Measurements from ENCODE around the gene ARL15. TPM values are rescaled to one million over a fixed set of nuclear protein-coding genes. Genes with fewer than 3 reads are reported as not detected.

ARL15 gene
- total RNA-seq, 4 donors from 2014 or later, result 13.0 to 52.7 (median 17.1) TPM

DNA sequence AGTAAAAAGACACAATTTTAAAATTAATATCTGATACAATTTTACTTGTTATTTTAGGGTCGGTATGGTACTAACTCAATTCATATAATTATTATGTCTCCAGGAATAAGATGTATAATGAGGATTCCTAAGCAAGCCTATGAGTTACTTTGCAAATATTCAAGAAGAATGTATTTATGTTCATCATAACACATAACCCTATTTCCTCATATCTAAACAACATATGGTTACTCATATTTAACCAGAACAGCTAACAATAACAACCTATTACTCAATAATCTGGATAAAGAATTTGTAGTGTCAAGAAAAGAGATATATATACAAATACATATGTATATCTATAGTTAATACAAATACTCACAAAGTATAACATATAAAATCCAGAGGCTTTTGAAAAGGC lies 285.9 kb downstream of the ARL15 start:
- no peak overlapping the region for H3K27ac ChIP-seq
- no peaks in the 10 kb centered on the region for H3K36me3 ChIP-seq
- H3K4me3 ChIP-seq, result no peak overlapping the region
- TF ChIP-seq POLR2A (IDR thresholded peaks at IDR 0.05) (no peak), EP300 (IDR thresholded peaks at IDR 0.05) (no peak)
- TF ChIP-seq, protein P1, sequence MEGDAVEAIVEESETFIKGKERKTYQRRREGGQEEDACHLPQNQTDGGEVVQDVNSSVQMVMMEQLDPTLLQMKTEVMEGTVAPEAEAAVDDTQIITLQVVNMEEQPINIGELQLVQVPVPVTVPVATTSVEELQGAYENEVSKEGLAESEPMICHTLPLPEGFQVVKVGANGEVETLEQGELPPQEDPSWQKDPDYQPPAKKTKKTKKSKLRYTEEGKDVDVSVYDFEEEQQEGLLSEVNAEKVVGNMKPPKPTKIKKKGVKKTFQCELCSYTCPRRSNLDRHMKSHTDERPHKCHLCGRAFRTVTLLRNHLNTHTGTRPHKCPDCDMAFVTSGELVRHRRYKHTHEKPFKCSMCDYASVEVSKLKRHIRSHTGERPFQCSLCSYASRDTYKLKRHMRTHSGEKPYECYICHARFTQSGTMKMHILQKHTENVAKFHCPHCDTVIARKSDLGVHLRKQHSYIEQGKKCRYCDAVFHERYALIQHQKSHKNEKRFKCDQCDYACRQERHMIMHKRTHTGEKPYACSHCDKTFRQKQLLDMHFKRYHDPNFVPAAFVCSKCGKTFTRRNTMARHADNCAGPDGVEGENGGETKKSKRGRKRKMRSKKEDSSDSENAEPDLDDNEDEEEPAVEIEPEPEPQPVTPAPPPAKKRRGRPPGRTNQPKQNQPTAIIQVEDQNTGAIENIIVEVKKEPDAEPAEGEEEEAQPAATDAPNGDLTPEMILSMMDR (IDR thresholded peaks at IDR 0.05), result no peak
- no peaks in the 10 kb centered on the region for H3K27me3 ChIP-seq
- no peaks in the 10 kb centered on the region for H3K9me3 ChIP-seq
- 88 to 96% methylated on average over 1 of the region's 1 CpG for WGBS, 2 donors
- no peaks in the 10 kb centered on the region for H3K4me1 ChIP-seq
- no peak for DNase-seq (ENCODE audit: low spot score in 2 of 2)

DNA sequence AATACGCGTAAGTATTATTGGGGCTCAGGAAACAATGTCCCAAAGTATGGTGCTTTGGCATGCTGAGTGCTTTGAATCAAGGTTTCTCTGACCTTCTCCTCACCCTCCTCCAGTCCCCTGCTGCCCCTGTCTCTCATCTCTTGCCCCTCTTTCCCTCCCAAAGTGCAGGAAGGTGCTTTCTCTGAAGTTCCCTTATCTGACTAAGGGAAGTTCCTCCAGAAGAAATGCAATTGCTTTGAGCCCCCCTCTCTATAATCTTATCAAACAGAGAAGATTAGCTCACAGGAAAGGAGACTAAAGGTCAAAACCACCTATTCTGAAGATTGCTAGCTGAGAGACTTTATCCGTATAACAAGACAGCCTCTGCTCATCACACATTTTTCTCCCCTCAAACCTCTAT lies 288.1 kb downstream of the ARL15 start:
- DNase-seq (ENCODE audit: low spot score in 2 of 2), result no peak
- WGBS, 2 donors, result 83 to 90% methylated on average over 3 of the region's 3 CpGs
- H3K4me3 ChIP-seq, result no peak overlapping the region
- no peaks in the 10 kb centered on the region for H3K4me1 ChIP-seq
- TF ChIP-seq, protein P1 (IDR thresholded peaks at IDR 0.05), result no peak
- TF ChIP-seq EP300 (IDR thresholded peaks at IDR 0.05) (no peak), POLR2A (IDR thresholded peaks at IDR 0.05) (no peak)
- no peaks in the 10 kb centered on the region for H3K9me3 ChIP-seq
- no peak overlapping the region for H3K27ac ChIP-seq
- no peaks in the 10 kb centered on the region for H3K36me3 ChIP-seq
- no peaks in the 10 kb centered on the region for H3K27me3 ChIP-seq

DNA sequence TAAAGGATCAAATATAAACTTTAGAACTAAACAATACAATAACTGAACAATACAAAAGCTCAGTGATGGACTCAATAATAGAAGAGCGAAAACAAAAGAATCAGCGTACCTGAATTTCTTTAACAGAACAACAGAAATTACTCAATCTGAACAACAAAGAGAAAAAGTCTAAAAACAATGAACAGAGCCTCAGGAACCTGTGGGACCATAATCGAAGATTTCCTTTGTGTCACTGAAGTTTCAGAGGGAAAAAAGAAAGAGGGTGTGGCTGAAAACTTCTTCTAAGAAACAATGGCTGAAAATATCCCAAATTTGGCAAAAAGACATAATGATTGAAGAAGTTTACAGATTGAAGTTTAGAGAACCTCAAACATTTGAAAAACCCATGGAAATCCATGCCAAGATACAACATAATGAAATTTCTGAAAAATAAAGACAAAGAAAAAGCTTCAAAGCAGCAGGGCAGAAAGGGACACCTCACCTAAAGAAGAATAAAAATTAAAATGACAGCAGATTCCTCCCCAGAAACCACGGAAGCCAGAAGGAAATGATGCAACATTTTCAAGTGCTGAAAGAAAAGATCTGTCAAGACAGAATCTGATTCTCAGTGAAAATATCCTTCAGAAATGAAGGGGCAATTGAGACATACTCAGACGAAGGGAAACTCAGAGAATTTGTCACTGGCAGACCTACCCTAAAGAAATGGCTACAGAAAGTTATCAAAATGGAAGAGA lies 288.8 kb downstream of the ARL15 start:
- H3K36me3 ChIP-seq, result no peaks in the 10 kb centered on the region
- H3K27ac ChIP-seq, result no peak overlapping the region
- DNase-seq (ENCODE audit: low spot score in 2 of 2), result no peak
- no peak overlapping the region for H3K4me3 ChIP-seq
- 61% methylated on average over 5 of the region's 5 CpGs for WGBS, 2 donors
- no peaks in the 10 kb centered on the region for H3K4me1 ChIP-seq
- TF ChIP-seq, protein P1 (IDR thresholded peaks at IDR 0.05), result no peak
- TF ChIP-seq EP300 (IDR thresholded peaks at IDR 0.05), result no peak
- no peak for TF ChIP-seq POLR2A (IDR thresholded peaks at IDR 0.05)
- no peaks in the 10 kb centered on the region for H3K27me3 ChIP-seq
- no peaks in the 10 kb centered on the region for H3K9me3 ChIP-seq

DNA sequence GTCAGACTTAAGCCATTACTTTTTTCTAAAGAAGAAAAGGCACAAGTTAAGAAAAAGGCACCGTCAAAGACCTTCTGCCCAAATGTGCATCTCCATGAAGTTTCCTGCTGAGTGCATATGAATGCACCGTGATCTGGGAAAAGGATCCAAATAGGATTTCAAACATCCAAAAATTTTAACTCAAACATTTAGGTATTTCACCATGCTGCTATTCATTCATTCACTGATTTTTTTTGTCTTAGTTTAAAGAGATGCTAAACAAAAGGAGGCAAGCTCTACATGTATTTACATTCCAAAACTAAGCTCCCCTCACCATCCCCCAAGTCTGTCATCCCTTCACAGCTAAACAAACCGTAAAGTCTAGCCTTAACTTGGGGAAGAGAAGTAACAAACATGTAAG lies 291.9 kb downstream of the ARL15 start:
- TF ChIP-seq, protein P1 (IDR thresholded peaks at IDR 0.05), result no peak
- TF ChIP-seq EP300 (IDR thresholded peaks at IDR 0.05) (no peak), POLR2A (IDR thresholded peaks at IDR 0.05) (no peak)
- Histone ChIP-seq H3K27me3 (no peaks in the 10 kb centered on the region), H3K36me3 (peaks cover 0 to 5% (median 0%) of the 10 kb centered on the region in 3 donors), H3K27ac (no peak overlapping the region), H3K4me1 (no peaks in the 10 kb centered on the region), H3K9me3 (peaks cover 0 to 9% (median 2%) of the 10 kb centered on the region in 4 donors), H3K4me3 (no peak overlapping the region)
- no peak for DNase-seq (ENCODE audit: low spot score in 2 of 2)
- WGBS, 2 donors, result 78 to 80% methylated on average over 3 of the region's 3 CpGs

DNA sequence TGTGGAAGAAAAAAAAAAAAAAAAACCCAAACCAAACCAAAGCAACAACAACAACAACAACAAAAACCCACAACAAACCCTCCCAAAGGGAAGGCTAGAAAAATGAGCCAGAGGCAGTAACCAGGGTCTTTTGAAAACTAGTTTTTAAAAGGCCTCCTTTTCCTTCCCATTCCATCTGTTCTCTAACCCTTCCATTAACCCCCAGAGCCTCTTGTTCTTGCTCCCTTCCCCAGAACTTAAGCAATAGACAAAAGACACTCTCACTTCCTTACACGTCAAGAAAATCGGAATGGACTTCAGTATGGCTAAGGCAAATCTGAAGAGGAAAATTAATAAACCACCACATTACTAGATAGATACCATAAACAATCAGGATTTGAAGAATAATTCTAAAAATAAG lies 292.8 kb downstream of the ARL15 start:
- no peak overlapping the region for H3K4me3 ChIP-seq
- H3K4me1 ChIP-seq, result no peaks in the 10 kb centered on the region
- peaks cover 0 to 5% (median 0%) of the 10 kb centered on the region in 3 donors for H3K36me3 ChIP-seq
- WGBS, 2 donors, result 76% methylated on average over 2 of the region's 2 CpGs
- no peak for TF ChIP-seq POLR2A (IDR thresholded peaks at IDR 0.05)
- no peak for TF ChIP-seq EP300 (IDR thresholded peaks at IDR 0.05)
- no peak for DNase-seq (ENCODE audit: low spot score in 2 of 2)
- H3K27ac ChIP-seq, result no peak overlapping the region
- H3K27me3 ChIP-seq, result no peaks in the 10 kb centered on the region
- H3K9me3 ChIP-seq, result peaks cover 0 to 10% (median 2%) of the 10 kb centered on the region in 4 donors
